H1 (cell line): ENCODE data around the gene GSE1.

Experiments
- ASH2L ChIP-seq: fragments of 200-600, 300-600 bp; sonication (generic); IDR thresholded peaks from one replicate; pipeline ENCODE4 v1.7.1; 2017; ENCODE audit warnings: low read length
- CTCF ChIP-seq, 3 experiments: IDR thresholded peaks; 1 replicate in 2 of 3; 2 replicates in 1 of 3; pipeline versions ENCODE4 v1.5.1 to v1.6.1; 2011; ENCODE audit warnings: low read length in 3 of 3, mild to moderate bottlenecking in 3 of 3, inconsistent platforms in 2 of 3, low read depth in 1 of 3, moderate library complexity in 1 of 3; ENCODE audit not compliant: insufficient read depth in 1 of 3; ENCODE audit errors: control extremely low read depth in 1 of 3
- EP300 ChIP-seq, 2 experiments: IDR thresholded peaks; 1 replicate in 1 of 2; 2 replicates in 1 of 2; pipeline ENCODE4 v1.6.1; 2011 to 2012; ENCODE audit warnings: low read depth in 2 of 2, low read length in 2 of 2, mild to moderate bottlenecking in 2 of 2, borderline replicate concordance in 1 of 2, inconsistent platforms in 1 of 2, moderate library complexity in 1 of 2
- POLR2AphosphoS5 ChIP-seq: IDR thresholded peaks from 2 replicates; pipeline ENCODE4 v1.6.1; 2011; ENCODE audit warnings: low read depth, low read length

- TF ChIP-seq CTCF (IDR thresholded peaks at IDR 0.05; ENCODE audit: control extremely low read depth in 1 of 3, insufficient read depth in 1 of 3, low read depth in 1 of 3, low read length in 3 of 3) (no peak), ASH2L (no peak), EP300 (IDR thresholded peaks at IDR 0.05; ENCODE audit: borderline replicate concordance in 1 of 2, low read depth in 2 of 2, low read length in 2 of 2) (no peak), POLR2AphosphoS5 (no peak)
Measured at GRCh38 chr16:85683363-85683762, 70.2 kb downstream of the GSE1 start.
